Measurements from ENCODE around the gene PSKH1. TPM values are rescaled to one million over a fixed set of nuclear protein-coding genes. Genes with fewer than 3 reads are reported as not detected.

Gene PSKH1
- total RNA-seq, 2 experiments from 2014 or later, result 7.1 to 8.0 TPM

DNA sequence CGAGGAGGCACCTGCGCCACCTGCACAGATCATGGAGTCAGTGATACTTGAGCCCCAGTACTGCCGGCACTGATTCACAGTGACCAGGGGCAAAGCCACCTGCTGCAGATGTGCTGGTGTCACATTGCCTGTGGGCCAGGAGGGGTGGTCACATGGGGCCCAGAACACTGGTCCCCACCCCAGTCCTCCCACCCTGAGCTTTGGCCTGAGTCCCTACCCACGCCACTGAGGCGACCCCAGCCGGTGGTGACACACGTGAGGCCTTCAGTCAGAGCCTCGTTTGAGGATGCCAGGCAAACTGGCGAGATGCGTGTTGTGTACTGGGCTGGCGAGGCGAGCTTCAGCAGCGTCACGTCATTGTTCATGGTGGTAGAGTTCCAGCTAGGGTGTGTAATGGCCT lies 37.1 kb downstream of the PSKH1 start:
- Mint-ChIP-seq H3K27me3 (ENCODE audit: low read depth) (no peaks in the 10 kb centered on the region), H3K9me3 (no peaks in the 10 kb centered on the region), H3K4me3 (no peak overlapping the region), H3K27ac (no peak overlapping the region), H3K4me1 (ENCODE audit: low read depth) (peaks cover 17% of the 10 kb centered on the region), H3K36me3 (ENCODE audit: low read depth) (peaks cover 18% of the 10 kb centered on the region)
- intact Hi-C loops (cut with micrococcal nuclease), result no loop called here
- DNase-seq, result no peak
- CTCF ChIA-PET, result interaction anchor here (0.8 to 3.6 kb wide), 2 partner anchors 46 to 114 kb away, joined by 3 to 23 read pairs; partner anchors contain the start of gene NRN1L

- no peak overlapping the region for H3K27ac Mint-ChIP-seq
- no peaks in the 10 kb centered on the region for H3K9me3 Mint-ChIP-seq
- peaks cover 24% of the 10 kb centered on the region for H3K36me3 Mint-ChIP-seq (ENCODE audit: low read depth)
- H3K4me3 Mint-ChIP-seq, result no peak overlapping the region
- DNase-seq, result no peak
- peaks cover 20% of the 10 kb centered on the region for H3K4me1 Mint-ChIP-seq (ENCODE audit: low read depth)
- no peaks in the 10 kb centered on the region for H3K27me3 Mint-ChIP-seq (ENCODE audit: low read depth)
- intact Hi-C loops (cut with micrococcal nuclease), result no loop called here
- CTCF ChIA-PET, result interaction anchor here (1.2 to 3.6 kb wide), 2 partner anchors 46 to 49 kb away, joined by 6 to 23 read pairs; partner anchors contain the start of gene NRN1L
These were observed 37.7 kb downstream of the PSKH1 start for GRCh38 chr16:67930678-67931211.

DNA sequence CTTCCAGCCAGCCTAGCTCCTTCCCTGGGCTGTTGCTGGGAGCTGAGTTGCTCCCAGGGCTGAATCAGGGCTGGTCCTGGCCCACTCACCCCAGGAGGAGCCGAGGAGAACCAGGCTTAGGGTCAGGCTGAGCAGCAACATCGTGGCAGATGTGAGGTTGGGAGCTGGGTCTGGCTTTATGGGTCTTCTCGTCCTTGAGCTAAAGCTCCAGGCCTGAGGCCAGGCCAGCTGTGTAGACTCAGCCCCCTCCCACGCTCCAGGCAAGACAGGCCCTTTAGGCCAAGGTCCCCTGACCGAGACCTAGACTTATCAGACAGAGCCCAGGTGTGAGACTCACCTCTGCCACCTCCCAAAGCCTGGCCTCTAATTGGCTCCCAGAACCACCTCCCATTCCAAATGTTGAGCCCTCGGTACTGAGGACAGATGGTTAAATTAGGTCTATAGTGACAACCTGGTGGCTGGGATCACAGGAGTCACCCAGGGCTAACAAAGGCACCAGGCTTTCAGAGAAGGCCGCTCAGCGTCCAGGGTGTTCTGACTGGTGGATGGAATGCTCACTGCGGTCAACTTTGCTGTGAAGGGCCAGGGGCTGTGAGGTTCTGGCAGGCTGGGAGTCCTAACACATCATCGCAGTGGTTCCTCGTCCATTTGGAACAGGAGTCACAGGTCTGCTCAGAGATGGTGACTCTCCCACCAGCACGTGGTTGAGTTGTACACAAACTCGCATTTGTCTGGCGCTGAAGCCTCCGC lies 38.8 kb downstream of the PSKH1 start, which contains the start of gene CTRL:
Gene CTRL (minus strand): TSS at position 151 of the 750 bp plus-strand sequence. CDS start 10 bp downstream, at position 141.
- DNase-seq, result no peak
- Mint-ChIP-seq H3K9me3 (no peaks in the 10 kb centered on the region), H3K4me3 (no peak within 1 kb of the TSS), H3K36me3 (ENCODE audit: low read depth) (peaks cover 32% of the 10 kb centered on the region), H3K27ac (no peak within 1 kb of the TSS), H3K4me1 (ENCODE audit: low read depth) (peaks cover 22% of the 10 kb centered on the region), H3K27me3 (ENCODE audit: low read depth) (no peaks in the 10 kb centered on the region)
- intact Hi-C loops (cut with micrococcal nuclease), result no loop called here
- CTCF ChIA-PET, result interaction anchor here (1.2 to 3.6 kb wide), 4 partner anchors 9 to 411 kb away, joined by 4 to 23 read pairs (median 8); partner anchors contain the start of gene NRN1L

- intact Hi-C loops (cut with micrococcal nuclease), result no loop called here
- Mint-ChIP-seq H3K4me1 (ENCODE audit: low read depth) (peaks cover 26% of the 10 kb centered on the region), H3K9me3 (no peaks in the 10 kb centered on the region), H3K4me3 (no peak overlapping the region), H3K27ac (no peak overlapping the region), H3K36me3 (ENCODE audit: low read depth) (peaks cover 35% of the 10 kb centered on the region), H3K27me3 (ENCODE audit: low read depth) (no peaks in the 10 kb centered on the region)
- no peak for DNase-seq
- CTCF ChIA-PET, result interaction anchor here (1.7 to 3.6 kb wide), 3 partner anchors 9 to 412 kb away, joined by 4 to 23 read pairs (median 9); partner anchors contain the start of gene NRN1L
These were observed 39.4 kb downstream of the PSKH1 start for GRCh38 chr16:67932462-67932840.

- Mint-ChIP-seq H3K27me3 (ENCODE audit: low read depth) (no peaks in the 10 kb centered on the region), H3K27ac (peak overlapping the region; percentile 42), H3K4me1 (ENCODE audit: low read depth) (peaks cover 27% of the 10 kb centered on the region), H3K9me3 (no peaks in the 10 kb centered on the region), H3K36me3 (ENCODE audit: low read depth) (peaks cover 35% of the 10 kb centered on the region), H3K4me3 (no peak overlapping the region)
- intact Hi-C loops (cut with micrococcal nuclease), result loop anchor here (2.0 kb wide), 1 partner anchor 295 kb away; no protein-coding TSS in a partner anchor
- CTCF ChIA-PET, result interaction anchor here (0.6 to 2.6 kb wide), 3 partner anchors 91 to 117 kb away, joined by 3 to 12 read pairs (median 3); no protein-coding TSS in a partner anchor
- no peak for DNase-seq
These were observed 40.8 kb downstream of the PSKH1 start for GRCh38 chr16:67933805-67934204.

GRCh38 chr16:67934306-67935100 lies 41.4 kb downstream of the PSKH1 start:
- no peaks in the 10 kb centered on the region for H3K27me3 Mint-ChIP-seq (ENCODE audit: low read depth)
- CTCF ChIA-PET, result interaction anchor here (0.8 to 2.6 kb wide), 3 partner anchors 51 to 118 kb away, joined by 3 to 12 read pairs (median 4); no protein-coding TSS in a partner anchor
- peak overlapping the region; percentile 94 for H3K27ac Mint-ChIP-seq
- H3K4me1 Mint-ChIP-seq (ENCODE audit: low read depth), result peaks cover 31% of the 10 kb centered on the region
- H3K36me3 Mint-ChIP-seq (ENCODE audit: low read depth), result peaks cover 37% of the 10 kb centered on the region
- H3K4me3 Mint-ChIP-seq, result peak overlapping the region; percentile 100
- intact Hi-C loops (cut with micrococcal nuclease), result loop anchor here (1.0 to 5.0 kb wide), 10 partner anchors 16 to 413 kb away; partner anchors contain the start of genes CTCF, DPEP3, NUTF2 and PSKH1
- H3K9me3 Mint-ChIP-seq, result no peaks in the 10 kb centered on the region
- no peak for DNase-seq

DNA sequence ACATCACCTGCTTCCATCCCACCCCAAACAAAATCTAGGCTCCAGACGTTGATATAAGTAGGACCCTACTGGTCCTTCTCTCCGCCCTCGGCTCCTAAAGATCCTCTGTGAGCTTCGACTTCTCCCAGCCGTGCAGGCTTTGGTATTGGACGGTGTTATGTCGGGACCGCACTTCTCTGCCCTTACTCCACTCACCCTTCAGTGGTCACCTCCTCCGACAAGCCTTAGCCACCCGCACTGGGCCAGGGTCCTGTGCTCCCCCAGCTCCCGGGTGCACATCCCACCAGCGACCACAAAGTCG lies 42.0 kb downstream of the PSKH1 start:
- peak overlapping the region; percentile 94 for H3K27ac Mint-ChIP-seq

GRCh38 chr16:67935402-67936123 lies 42.5 kb downstream of the PSKH1 start:
- Mint-ChIP-seq H3K27ac (peak overlapping the region; percentile 94), H3K27me3 (ENCODE audit: low read depth) (no peaks in the 10 kb centered on the region), H3K9me3 (no peaks in the 10 kb centered on the region), H3K4me3 (peak overlapping the region; percentile 100), H3K36me3 (ENCODE audit: low read depth) (peaks cover 40% of the 10 kb centered on the region), H3K4me1 (ENCODE audit: low read depth) (peaks cover 41% of the 10 kb centered on the region)
- DNase-seq, result peak; percentile 98
- intact Hi-C loops (cut with micrococcal nuclease), result loop anchor here (1.0 to 5.0 kb wide), 15 partner anchors 17 to 414 kb away; partner anchors contain the start of genes ACD, CTCF, DDX28 and DPEP3
- CTCF ChIA-PET, result interaction anchor here (1.0 to 2.6 kb wide), 8 partner anchors 52 to 415 kb away, joined by 3 to 12 read pairs (median 4); partner anchors contain the start of gene EDC4

More for the DNA sequence above, 42.0 kb downstream of the PSKH1 start:
- CTCF ChIA-PET, result interaction anchor here (1.0 to 2.6 kb wide), 8 partner anchors 51 to 414 kb away, joined by 3 to 12 read pairs (median 4); partner anchors contain the start of gene EDC4
- Mint-ChIP-seq H3K9me3 (no peaks in the 10 kb centered on the region), H3K4me3 (peak overlapping the region; percentile 100), H3K36me3 (ENCODE audit: low read depth) (peaks cover 40% of the 10 kb centered on the region), H3K4me1 (ENCODE audit: low read depth) (peaks cover 37% of the 10 kb centered on the region), H3K27me3 (ENCODE audit: low read depth) (no peaks in the 10 kb centered on the region)
- DNase-seq, result no peak
- intact Hi-C loops (cut with micrococcal nuclease), result loop anchor here (1.0 to 5.0 kb wide), 10 partner anchors 17 to 414 kb away; partner anchors contain the start of genes CTCF, DPEP3, NUTF2 and PSKH1

- Mint-ChIP-seq H3K27me3 (ENCODE audit: low read depth) (no peaks in the 10 kb centered on the region), H3K36me3 (ENCODE audit: low read depth) (peaks cover 39% of the 10 kb centered on the region), H3K9me3 (no peaks in the 10 kb centered on the region), H3K4me3 (peak within 1 kb of the TSS; percentile 100), H3K27ac (peak within 1 kb of the TSS; percentile 94), H3K4me1 (ENCODE audit: low read depth) (peaks cover 44% of the 10 kb centered on the region)
- intact Hi-C loops (cut with micrococcal nuclease), result loop anchor here (1.0 to 5.0 kb wide), 8 partner anchors 46 to 276 kb away; partner anchors contain the start of genes ACD, DDX28, DPEP3 and DUS2
- DNase-seq, result peak; percentile 62
- CTCF ChIA-PET, result interaction anchor here (0.6 to 2.6 kb wide), 11 partner anchors 10 to 415 kb away, joined by 3 to 12 read pairs (median 4); partner anchors contain the start of gene EDC4
These were observed 43.2 kb downstream of the PSKH1 start, which contains the start of gene PSMB10 for GRCh38 chr16:67936124-67936879. PSMB10 (minus strand) TSS chr16:67936850; CDS start chr16:67936749, 101 bp downstream.

DNA sequence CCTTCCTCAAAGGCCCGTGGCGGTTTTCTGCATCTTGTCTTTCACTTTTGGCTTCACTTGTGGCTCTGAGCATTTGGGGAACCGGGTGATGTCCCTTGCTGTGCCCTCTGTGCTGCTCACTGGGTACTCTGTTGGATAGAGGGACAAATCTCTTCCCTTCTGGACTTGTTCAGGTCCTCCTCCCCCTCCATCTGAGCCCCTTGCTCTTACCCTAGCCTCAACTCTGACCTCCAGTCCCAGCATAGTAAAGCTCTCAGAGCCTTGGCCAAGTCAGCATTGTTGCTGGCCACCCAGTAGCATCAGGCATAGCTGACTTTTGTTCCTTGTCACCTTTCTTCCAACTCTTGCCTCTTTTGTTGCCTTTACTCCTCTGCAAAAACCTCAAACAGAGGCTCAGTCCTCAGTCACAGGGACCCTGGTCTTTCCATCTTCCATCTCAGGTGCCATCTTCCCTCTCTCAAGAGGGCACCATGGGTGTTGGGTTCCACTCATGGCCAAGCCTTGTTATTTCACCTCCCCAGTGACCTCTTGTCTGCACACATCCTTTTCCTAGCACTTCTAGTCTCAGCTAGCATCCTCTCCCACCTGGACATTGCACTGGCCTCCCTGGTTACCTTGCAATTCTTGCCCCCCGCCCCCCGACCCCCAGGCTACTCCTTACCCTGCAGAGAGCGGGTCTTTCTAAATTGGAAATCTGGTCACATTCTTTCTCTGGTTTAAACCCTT lies 44.0 kb downstream of the PSKH1 start:
- H3K9me3 Mint-ChIP-seq, result no peaks in the 10 kb centered on the region
- no peaks in the 10 kb centered on the region for H3K27me3 Mint-ChIP-seq (ENCODE audit: low read depth)
- H3K4me3 Mint-ChIP-seq, result peak overlapping the region; percentile 100
- CTCF ChIA-PET, result interaction anchor here (0.8 to 1.7 kb wide), 4 partner anchors 10 to 129 kb away, joined by 3 to 5 read pairs (median 4); partner anchors contain the start of gene EDC4
- peak; percentile 92 for DNase-seq
- peaks cover 50% of the 10 kb centered on the region for H3K4me1 Mint-ChIP-seq (ENCODE audit: low read depth)
- intact Hi-C loops (cut with micrococcal nuclease), result loop anchor here (1.0 to 5.0 kb wide), 8 partner anchors 45 to 277 kb away; partner anchors contain the start of genes ACD, DDX28, DPEP3 and DUS2
- H3K36me3 Mint-ChIP-seq (ENCODE audit: low read depth), result peaks cover 36% of the 10 kb centered on the region
- peak overlapping the region; percentile 94 for H3K27ac Mint-ChIP-seq
